ENCODE results near the gene SGCE. TPM values are rescaled to one million over a fixed set of nuclear protein-coding genes. Genes with fewer than 3 reads are reported as not detected.

SGCE gene
- total RNA-seq, 1 experiment from 2014 or later = 33.8 TPM

DNA sequence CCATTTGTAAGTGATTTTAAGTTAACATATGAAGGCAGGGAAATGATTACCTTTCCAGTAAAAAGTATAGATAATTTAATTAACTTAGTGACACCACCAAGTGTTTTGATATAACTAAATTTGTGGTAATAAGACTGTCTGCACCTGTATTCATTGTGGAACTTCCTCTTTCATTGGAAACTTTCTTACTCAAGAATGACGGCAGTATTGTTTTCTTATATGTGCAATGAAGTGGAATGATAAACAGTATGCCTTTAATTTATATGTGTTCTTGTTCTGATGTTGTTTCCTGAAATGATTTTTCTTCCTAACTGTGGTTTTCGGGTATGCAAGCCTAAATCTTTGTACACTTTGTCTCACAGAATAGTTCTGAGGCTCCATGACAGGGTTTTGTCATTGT is 99.9 kb downstream of the SGCE start:
- H3K27ac Mint-ChIP-seq (ENCODE audit: unreplicated experiment) = no peak overlapping the region
- peaks cover 10% of the 10 kb centered on the region for H3K4me1 Mint-ChIP-seq (ENCODE audit: low read depth, unreplicated experiment)
- no peaks in the 10 kb centered on the region for H3K9me3 Mint-ChIP-seq (ENCODE audit: low read depth, unreplicated experiment)
- TF ChIP-seq, protein P1, sequence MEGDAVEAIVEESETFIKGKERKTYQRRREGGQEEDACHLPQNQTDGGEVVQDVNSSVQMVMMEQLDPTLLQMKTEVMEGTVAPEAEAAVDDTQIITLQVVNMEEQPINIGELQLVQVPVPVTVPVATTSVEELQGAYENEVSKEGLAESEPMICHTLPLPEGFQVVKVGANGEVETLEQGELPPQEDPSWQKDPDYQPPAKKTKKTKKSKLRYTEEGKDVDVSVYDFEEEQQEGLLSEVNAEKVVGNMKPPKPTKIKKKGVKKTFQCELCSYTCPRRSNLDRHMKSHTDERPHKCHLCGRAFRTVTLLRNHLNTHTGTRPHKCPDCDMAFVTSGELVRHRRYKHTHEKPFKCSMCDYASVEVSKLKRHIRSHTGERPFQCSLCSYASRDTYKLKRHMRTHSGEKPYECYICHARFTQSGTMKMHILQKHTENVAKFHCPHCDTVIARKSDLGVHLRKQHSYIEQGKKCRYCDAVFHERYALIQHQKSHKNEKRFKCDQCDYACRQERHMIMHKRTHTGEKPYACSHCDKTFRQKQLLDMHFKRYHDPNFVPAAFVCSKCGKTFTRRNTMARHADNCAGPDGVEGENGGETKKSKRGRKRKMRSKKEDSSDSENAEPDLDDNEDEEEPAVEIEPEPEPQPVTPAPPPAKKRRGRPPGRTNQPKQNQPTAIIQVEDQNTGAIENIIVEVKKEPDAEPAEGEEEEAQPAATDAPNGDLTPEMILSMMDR (IDR thresholded peaks at IDR 0.05; ENCODE audit: unreplicated experiment) = no peak
- no peak overlapping the region for H3K4me3 Mint-ChIP-seq (ENCODE audit: low read depth, unreplicated experiment)
- no peaks in the 10 kb centered on the region for H3K36me3 Mint-ChIP-seq (ENCODE audit: insufficient read depth, unreplicated experiment)
- H3K27me3 Mint-ChIP-seq (ENCODE audit: unreplicated experiment) = no peaks in the 10 kb centered on the region
- intact Hi-C loops (cut with micrococcal nuclease; ENCODE audit: unreplicated experiment) = no loop called here
- CTCF ChIA-PET = no interaction called here
- no peak for DNase-seq
- BruUV-seq (replicated peaks) = no TSS peak

DNA sequence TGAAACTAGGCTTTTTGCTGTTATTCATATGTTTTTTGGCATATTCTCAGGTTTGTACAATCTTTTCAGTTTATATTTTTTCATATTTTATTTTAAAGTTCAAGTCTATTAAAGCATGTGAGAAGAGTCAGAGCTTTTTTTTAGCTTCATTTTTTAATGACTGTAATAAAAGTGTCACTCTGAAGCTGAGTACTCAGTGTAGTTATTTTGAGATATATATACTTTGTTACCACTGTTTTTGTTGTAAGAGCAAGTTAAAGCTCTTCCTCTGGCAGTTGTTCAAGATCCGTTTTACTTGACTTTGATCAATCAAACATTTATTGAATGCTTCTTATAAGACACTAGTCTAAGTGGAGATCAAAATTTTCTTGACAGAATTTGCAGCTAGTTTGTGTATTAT is 108.8 kb downstream of the SGCE start:
- no peaks in the 10 kb centered on the region for H3K9me3 Mint-ChIP-seq (ENCODE audit: low read depth, unreplicated experiment)
- TF ChIP-seq, protein P1 (IDR thresholded peaks at IDR 0.05; ENCODE audit: unreplicated experiment) = no peak

DNA sequence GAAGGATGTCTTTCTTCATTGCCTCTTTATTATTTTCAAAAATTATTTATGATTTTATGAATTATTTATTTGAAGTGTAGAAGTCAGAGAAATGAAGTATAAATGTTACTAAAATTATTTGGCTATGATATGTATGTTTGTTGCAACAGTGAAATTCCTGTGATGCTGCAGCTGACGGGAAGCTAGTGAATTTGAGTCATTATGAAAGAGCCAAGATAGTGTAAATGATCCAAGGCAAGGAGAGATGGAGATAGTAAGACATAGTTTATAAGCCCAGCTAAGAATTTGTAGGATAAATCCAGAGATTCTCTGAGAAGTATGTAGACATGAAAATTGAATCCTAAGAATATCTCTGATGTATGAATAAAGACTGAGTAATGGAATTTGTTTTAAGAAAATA is 115.5 kb downstream of the SGCE start:
- Mint-ChIP-seq H3K9me3 (ENCODE audit: low read depth, unreplicated experiment) (no peaks in the 10 kb centered on the region), H3K4me3 (ENCODE audit: low read depth, unreplicated experiment) (no peak overlapping the region), H3K27me3 (ENCODE audit: unreplicated experiment) (no peaks in the 10 kb centered on the region), H3K27ac (ENCODE audit: unreplicated experiment) (no peak overlapping the region), H3K4me1 (ENCODE audit: low read depth, unreplicated experiment) (no peaks in the 10 kb centered on the region), H3K36me3 (ENCODE audit: insufficient read depth, unreplicated experiment) (no peaks in the 10 kb centered on the region)
- intact Hi-C loops (cut with micrococcal nuclease; ENCODE audit: unreplicated experiment) = no loop called here
- no TSS peak for BruUV-seq (replicated peaks)
- CTCF ChIA-PET = no interaction called here
- DNase-seq = no peak
- TF ChIP-seq, protein P1 (IDR thresholded peaks at IDR 0.05; ENCODE audit: unreplicated experiment) = no peak

More for the DNA sequence above, 108.8 kb downstream of the SGCE start:
- Mint-ChIP-seq H3K27ac (ENCODE audit: unreplicated experiment) (no peak overlapping the region), H3K4me1 (ENCODE audit: low read depth, unreplicated experiment) (no peaks in the 10 kb centered on the region), H3K4me3 (ENCODE audit: low read depth, unreplicated experiment) (no peak overlapping the region), H3K36me3 (ENCODE audit: insufficient read depth, unreplicated experiment) (no peaks in the 10 kb centered on the region), H3K27me3 (ENCODE audit: unreplicated experiment) (no peaks in the 10 kb centered on the region)
- no peak for DNase-seq
- CTCF ChIA-PET = no interaction called here
- BruUV-seq (replicated peaks) = no TSS peak
- intact Hi-C loops (cut with micrococcal nuclease; ENCODE audit: unreplicated experiment) = no loop called here

Other genes starting within 250 kb of the SGCE start
- gene CASD1, start 146.3 kb downstream of the SGCE start, total RNA-seq (2022) = 7.8 and 9.2 TPM in 2 replicates